ENCODE results near the gene GIGYF2. TPM values are rescaled to one million over a fixed set of nuclear protein-coding genes. Genes with fewer than 3 reads are reported as not detected.

GIGYF2 gene
- total and polyA plus RNA-seq, 2 of the 13 experiments (the other 11 are each of a cell fraction or from before 2014, with no cell fraction given) = 44.9 to 73.5 TPM

DNA sequence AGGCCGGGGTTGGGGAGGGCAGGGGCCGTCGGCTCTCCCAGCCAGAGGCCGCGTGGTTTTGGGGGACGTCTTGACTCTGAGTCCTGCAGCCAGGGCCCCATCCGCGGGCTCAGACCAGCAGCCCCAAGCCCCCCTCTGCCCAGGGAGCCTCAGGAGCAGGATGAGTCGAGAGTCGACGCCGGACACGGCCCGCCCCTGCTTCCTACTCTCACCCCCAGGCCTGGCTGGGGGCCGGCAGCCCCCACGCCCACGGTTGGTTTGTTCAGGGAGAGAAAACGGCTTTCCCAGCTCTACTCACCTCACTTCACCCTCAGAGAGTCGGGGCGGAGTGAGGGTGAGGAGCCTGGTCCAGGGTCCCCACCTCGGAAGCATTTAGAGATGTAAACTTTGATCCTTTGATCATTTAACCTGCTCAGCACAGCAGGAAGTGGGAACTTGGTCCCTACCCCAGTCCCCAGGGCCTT, 179.9 kb downstream of the GIGYF2 start (continued):
- TF ChIP-seq, protein P1, sequence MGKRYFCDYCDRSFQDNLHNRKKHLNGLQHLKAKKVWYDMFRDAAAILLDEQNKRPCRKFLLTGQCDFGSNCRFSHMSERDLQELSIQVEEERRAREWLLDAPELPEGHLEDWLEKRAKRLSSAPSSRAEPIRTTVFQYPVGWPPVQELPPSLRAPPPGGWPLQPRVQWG (CRISPR knock-in tag; IDR thresholded peaks at IDR 0.05; ENCODE audit: borderline replicate concordance, low read depth) = no peak
- TF ChIP-seq PRPF4 (IDR thresholded peaks at IDR 0.05; ENCODE audit: low read depth, low read length, poor library complexity, severe bottlenecking) = no peak
- TF ChIP-seq ZNF510 (CRISPR knock-in tag; IDR thresholded peaks at IDR 0.05; ENCODE audit: low read depth) = no peak
- TF ChIP-seq HOXA9 (CRISPR knock-in tag; IDR thresholded peaks at IDR 0.05; ENCODE audit: borderline replicate concordance) = no peak
- TF ChIP-seq ZFAT (CRISPR knock-in tag; conservative IDR thresholded peaks at IDR 0.05) = no peak
- no peak for TF ChIP-seq RAD51 (IDR thresholded peaks at IDR 0.05; ENCODE audit: borderline replicate concordance)
- TF ChIP-seq, protein P2, sequence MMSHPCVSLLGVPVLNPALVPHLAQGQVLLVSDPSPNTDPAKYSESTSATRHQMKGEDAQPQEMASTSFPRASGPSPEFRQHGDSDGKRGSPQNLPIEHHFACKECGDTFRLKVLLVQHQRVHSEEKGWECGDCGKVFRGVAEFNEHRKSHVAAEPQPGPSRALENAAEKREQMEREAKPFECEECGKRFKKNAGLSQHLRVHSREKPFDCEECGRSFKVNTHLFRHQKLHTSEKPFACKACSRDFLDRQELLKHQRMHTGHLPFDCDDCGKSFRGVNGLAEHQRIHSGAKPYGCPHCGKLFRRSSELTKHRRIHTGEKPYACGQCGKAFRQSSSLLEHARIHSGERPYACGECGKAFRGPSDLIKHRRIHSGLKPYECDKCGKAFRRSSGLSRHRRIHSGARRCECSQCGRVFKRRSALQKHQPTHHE (CRISPR knock-in tag; IDR thresholded peaks at IDR 0.05; ENCODE audit: borderline replicate concordance) = no peak
- peak; percentile 53; the same call in 1 of the 2 replicates for TF ChIP-seq ELF3 (CRISPR knock-in tag; IDR thresholded peaks at IDR 0.05)
- TF ChIP-seq PTBP1 (IDR thresholded peaks at IDR 0.05; ENCODE audit: low read depth, low read length, poor library complexity, severe bottlenecking) = no peak
- TF ChIP-seq ZNF776 (CRISPR knock-in tag; IDR thresholded peaks at IDR 0.05) = peak; percentile 7; the same call in 1 of the 2 replicates
- no peak for TF ChIP-seq JUNB (CRISPR knock-in tag; IDR thresholded peaks at IDR 0.05; ENCODE audit: borderline replicate concordance)
- TF ChIP-seq CEBPB (IDR thresholded peaks at IDR 0.05; ENCODE audit: borderline replicate concordance, low read depth, low read length) = no peak
- TF ChIP-seq SRY (CRISPR knock-in tag; IDR thresholded peaks at IDR 0.05) = 0 out of 2 replicates have a peak, but pooled peaks have one; percentile 22
- TF ChIP-seq NCOA2 (CRISPR knock-in tag; IDR thresholded peaks at IDR 0.05) = no peak
- TF ChIP-seq NONO (IDR thresholded peaks at IDR 0.05) = no peak
- TF ChIP-seq NONO (CRISPR knock-in tag; conservative IDR thresholded peaks at IDR 0.05) = no peak
- TF ChIP-seq ZNF556 (CRISPR knock-in tag; IDR thresholded peaks at IDR 0.05; ENCODE audit: borderline replicate concordance) = no peak; the same call in 1 of the 2 replicates
- TF ChIP-seq IKZF4 (CRISPR knock-in tag; IDR thresholded peaks at IDR 0.05; ENCODE audit: borderline replicate concordance, low read depth, not compliant biosample characterization) = peak; percentile 71
- TF ChIP-seq, protein P3, sequence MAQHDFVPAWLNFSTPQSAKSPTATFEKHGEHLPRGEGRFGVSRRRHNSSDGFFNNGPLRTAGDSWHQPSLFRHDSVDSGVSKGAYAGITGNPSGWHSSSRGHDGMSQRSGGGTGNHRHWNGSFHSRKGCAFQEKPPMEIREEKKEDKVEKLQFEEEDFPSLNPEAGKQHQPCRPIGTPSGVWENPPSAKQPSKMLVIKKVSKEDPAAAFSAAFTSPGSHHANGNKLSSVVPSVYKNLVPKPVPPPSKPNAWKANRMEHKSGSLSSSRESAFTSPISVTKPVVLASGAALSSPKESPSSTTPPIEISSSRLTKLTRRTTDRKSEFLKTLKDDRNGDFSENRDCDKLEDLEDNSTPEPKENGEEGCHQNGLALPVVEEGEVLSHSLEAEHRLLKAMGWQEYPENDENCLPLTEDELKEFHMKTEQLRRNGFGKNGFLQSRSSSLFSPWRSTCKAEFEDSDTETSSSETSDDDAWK (CRISPR knock-in tag; IDR thresholded peaks at IDR 0.05) = no peak
- TF ChIP-seq ZNF382 (CRISPR knock-in tag; IDR thresholded peaks at IDR 0.05; ENCODE audit: borderline replicate concordance) = no peak
- TF ChIP-seq SPEN (CRISPR knock-in tag; IDR thresholded peaks at IDR 0.05; ENCODE audit: low read depth) = no peak
- no peak for TF ChIP-seq MLXIP (CRISPR knock-in tag; IDR thresholded peaks at IDR 0.05; ENCODE audit: borderline replicate concordance)
- no peak for TF ChIP-seq ZBTB34 (CRISPR knock-in tag; IDR thresholded peaks at IDR 0.05)
- TF ChIP-seq ONECUT2 (CRISPR knock-in tag; IDR thresholded peaks at IDR 0.05) = no peak
